GM23248 (cell line): ENCODE results near the gene ZCCHC17.

Experiments
- EZH2 ChIP-seq: fragments of 200-600 bp; sonication (generic); IDR thresholded peaks from 2 replicates; pipeline ENCODE4 v1.6.1; 2018; ENCODE audit warnings: antibody characterized with exemption, mild to moderate bottlenecking; ENCODE audit not compliant: insufficient read depth, poor library complexity, severe bottlenecking
- EZH2phosphoT487 ChIP-seq: fragments of 200-600 bp; sonication (generic); IDR thresholded peaks from 2 replicates; pipeline ENCODE4 v1.6.1; 2018; ENCODE audit warnings: antibody characterized with exemption, moderate library complexity, mild to moderate bottlenecking, low read depth; ENCODE audit not compliant: insufficient read depth

DNA sequence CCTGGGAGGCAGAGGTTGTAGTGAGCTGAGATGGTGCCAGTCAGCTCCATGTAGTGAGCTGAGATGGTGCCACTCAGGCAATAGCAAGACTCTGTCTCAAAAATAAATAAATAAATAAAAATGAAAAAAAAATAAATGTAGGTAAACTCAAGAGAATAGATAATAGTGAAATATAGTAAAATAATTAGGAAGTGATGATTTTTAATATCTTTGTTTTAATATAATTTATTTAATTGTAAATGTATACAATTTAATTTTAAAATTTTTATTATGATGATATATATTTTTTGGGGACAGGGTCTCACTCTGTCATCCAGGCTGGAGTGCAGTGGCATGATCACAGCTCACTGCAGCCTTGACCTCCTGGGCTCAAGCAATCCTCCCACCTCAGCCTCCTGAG is 96.6 kb downstream of the ZCCHC17 start:
- TF ChIP-seq EZH2 (no peak), EZH2phosphoT487 (no peak)
